ENCODE data around the gene PPM1M.

PPM1M gene

GRCh38 chr3:52245322-52246263, at the start of gene PPM1M:
PPM1M (plus strand) TSS chr3:52245759; CDS start chr3:52245825, 66 bp downstream.
- DNase-seq (ENCODE audit: low read depth): peak; percentile 51

- no peak for DNase-seq (ENCODE audit: low read depth)
Measured at GRCh38 chr3:52195823-52196331, 49.7 kb upstream of the PPM1M start.

GRCh38 chr3:52196977-52197376, 48.6 kb upstream of the PPM1M start:
- no peak for DNase-seq (ENCODE audit: low read depth)

GRCh38 chr3:52197499-52197841, 48.1 kb upstream of the PPM1M start:
- no peak for DNase-seq (ENCODE audit: low read depth)

- peak; percentile 91 for DNase-seq (ENCODE audit: low read depth)
Measured at GRCh38 chr3:52197842-52198625, 47.5 kb upstream of the PPM1M start, which contains the start of gene ALAS1. ALAS1 (plus strand) TSS chr3:52198160; CDS start chr3:52199242, 1,082 bp downstream.

GRCh38 chr3:52198643-52199608, 46.6 kb upstream of the PPM1M start:
- DNase-seq (ENCODE audit: low read depth): no peak

- DNase-seq (ENCODE audit: low read depth): no peak
Measured at GRCh38 chr3:52200981-52201679, 44.4 kb upstream of the PPM1M start.

GRCh38 chr3:52202384-52203077, 43.0 kb upstream of the PPM1M start:
- DNase-seq (ENCODE audit: low read depth): no peak

GRCh38 chr3:52203701-52204100, 41.9 kb upstream of the PPM1M start:
- DNase-seq (ENCODE audit: low read depth): no peak

GRCh38 chr3:52204337-52205073, 41.1 kb upstream of the PPM1M start:
- no peak for DNase-seq (ENCODE audit: low read depth)

GRCh38 chr3:52205727-52206372, 39.7 kb upstream of the PPM1M start:
- DNase-seq (ENCODE audit: low read depth): no peak

GRCh38 chr3:52208556-52208955, 37.0 kb upstream of the PPM1M start:
- no peak for DNase-seq (ENCODE audit: low read depth)

- no peak for DNase-seq (ENCODE audit: low read depth)
Measured at GRCh38 chr3:52210037-52210436, 35.5 kb upstream of the PPM1M start.

GRCh38 chr3:52210550-52211046, 35.0 kb upstream of the PPM1M start:
- no peak for DNase-seq (ENCODE audit: low read depth)

- no peak for DNase-seq (ENCODE audit: low read depth)
Measured at GRCh38 chr3:52211268-52211891, 34.2 kb upstream of the PPM1M start.

- DNase-seq (ENCODE audit: low read depth): no peak
Measured at GRCh38 chr3:52213005-52213404, 32.6 kb upstream of the PPM1M start.

GRCh38 chr3:52213901-52214300, 31.7 kb upstream of the PPM1M start:
- DNase-seq (ENCODE audit: low read depth): no peak

GRCh38 chr3:52215351-52215750, 30.2 kb upstream of the PPM1M start:
- no peak for DNase-seq (ENCODE audit: low read depth)

Data from activated gamma-delta T cell treated with anti-CD3 and anti-CD28 coated beads, Interleukin-2, amount 50 U/mL, for 16 hours (primary cell).